Measurements from ENCODE around the gene ZNF330.

ZNF330 gene

GRCh38 chr4:141233673-141234072 is 13.0 kb downstream of the ZNF330 start:
- Histone ChIP-seq H3K4me3 (ENCODE audit: low read depth, low read length) (no peak overlapping the region), H3K36me3 (ENCODE audit: insufficient read depth, low read length) (peaks cover 26% of the 10 kb centered on the region), H3K4me1 (ENCODE audit: control insufficient read depth, insufficient read depth, low read length, unreplicated experiment) (no peaks in the 10 kb centered on the region)

GRCh38 chr4:141238186-141238585 is 17.5 kb downstream of the ZNF330 start:
- H3K27ac ChIP-seq (ENCODE audit: low read depth, low read length): no peak overlapping the region
- H3K79me2 ChIP-seq (ENCODE audit: control insufficient read depth, insufficient read depth, low read length, unreplicated experiment): no peaks in the 10 kb centered on the region
- no peaks in the 10 kb centered on the region for H3K27me3 ChIP-seq (ENCODE audit: insufficient read depth, low read length)
- peaks cover 8% of the 10 kb centered on the region for H3K36me3 ChIP-seq (ENCODE audit: insufficient read depth, low read length)
- H3K4me1 ChIP-seq (ENCODE audit: control insufficient read depth, insufficient read depth, low read length, unreplicated experiment): no peaks in the 10 kb centered on the region
- no peak overlapping the region for H3K4me3 ChIP-seq (ENCODE audit: low read depth, low read length)
- no peak overlapping the region for H2AFZ ChIP-seq (ENCODE audit: low read length, unreplicated experiment)

More at GRCh38 chr4:141233673-141234072, 13.0 kb downstream of the ZNF330 start:
- H3K79me2 ChIP-seq (ENCODE audit: control insufficient read depth, insufficient read depth, low read length, unreplicated experiment): no peaks in the 10 kb centered on the region
- no peaks in the 10 kb centered on the region for H3K27me3 ChIP-seq (ENCODE audit: insufficient read depth, low read length)
- H3K27ac ChIP-seq (ENCODE audit: low read depth, low read length): no peak overlapping the region
- H2AFZ ChIP-seq (ENCODE audit: low read length, unreplicated experiment): no peak overlapping the region

- H2AFZ ChIP-seq (ENCODE audit: low read length, unreplicated experiment): no peak overlapping the region
- H3K27me3 ChIP-seq (ENCODE audit: insufficient read depth, low read length): no peaks in the 10 kb centered on the region
- H3K27ac ChIP-seq (ENCODE audit: low read depth, low read length): no peak overlapping the region
- H3K4me3 ChIP-seq (ENCODE audit: low read depth, low read length): no peak overlapping the region
- no peaks in the 10 kb centered on the region for H3K36me3 ChIP-seq (ENCODE audit: insufficient read depth, low read length)
- no peaks in the 10 kb centered on the region for H3K79me2 ChIP-seq (ENCODE audit: control insufficient read depth, insufficient read depth, low read length, unreplicated experiment)
- H3K4me1 ChIP-seq (ENCODE audit: control insufficient read depth, insufficient read depth, low read length, unreplicated experiment): no peaks in the 10 kb centered on the region
Observed at GRCh38 chr4:141240259-141240658, 19.6 kb downstream of the ZNF330 start.

- H3K27ac ChIP-seq (ENCODE audit: low read depth, low read length): no peak overlapping the region
- no peaks in the 10 kb centered on the region for H3K27me3 ChIP-seq (ENCODE audit: insufficient read depth, low read length)
- no peaks in the 10 kb centered on the region for H3K79me2 ChIP-seq (ENCODE audit: control insufficient read depth, insufficient read depth, low read length, unreplicated experiment)
- H2AFZ ChIP-seq (ENCODE audit: low read length, unreplicated experiment): no peak overlapping the region
- H3K4me3 ChIP-seq (ENCODE audit: low read depth, low read length): no peak overlapping the region
- H3K4me1 ChIP-seq (ENCODE audit: control insufficient read depth, insufficient read depth, low read length, unreplicated experiment): peaks cover 3% of the 10 kb centered on the region
- H3K36me3 ChIP-seq (ENCODE audit: insufficient read depth, low read length): no peaks in the 10 kb centered on the region
Observed at GRCh38 chr4:141240671-141241070, 20.0 kb downstream of the ZNF330 start.

- no peak overlapping the region for H3K4me3 ChIP-seq (ENCODE audit: low read depth, low read length)
- H2AFZ ChIP-seq (ENCODE audit: low read length, unreplicated experiment): no peak overlapping the region
- peaks cover 16% of the 10 kb centered on the region for H3K4me1 ChIP-seq (ENCODE audit: control insufficient read depth, insufficient read depth, low read length, unreplicated experiment)
- H3K79me2 ChIP-seq (ENCODE audit: control insufficient read depth, insufficient read depth, low read length, unreplicated experiment): no peaks in the 10 kb centered on the region
- no peak overlapping the region for H3K27ac ChIP-seq (ENCODE audit: low read depth, low read length)
- H3K27me3 ChIP-seq (ENCODE audit: insufficient read depth, low read length): no peaks in the 10 kb centered on the region
- H3K36me3 ChIP-seq (ENCODE audit: insufficient read depth, low read length): no peaks in the 10 kb centered on the region
Observed at GRCh38 chr4:141241986-141242385, 21.3 kb downstream of the ZNF330 start.

GRCh38 chr4:141244419-141244818 is 23.7 kb downstream of the ZNF330 start:
- peaks cover 28% of the 10 kb centered on the region for H3K4me1 ChIP-seq (ENCODE audit: control insufficient read depth, insufficient read depth, low read length, unreplicated experiment)
- H3K4me3 ChIP-seq (ENCODE audit: low read depth, low read length): no peak overlapping the region
- H2AFZ ChIP-seq (ENCODE audit: low read length, unreplicated experiment): no peak overlapping the region
- no peaks in the 10 kb centered on the region for H3K27me3 ChIP-seq (ENCODE audit: insufficient read depth, low read length)
- no peaks in the 10 kb centered on the region for H3K36me3 ChIP-seq (ENCODE audit: insufficient read depth, low read length)
- H3K79me2 ChIP-seq (ENCODE audit: control insufficient read depth, insufficient read depth, low read length, unreplicated experiment): no peaks in the 10 kb centered on the region
- no peak overlapping the region for H3K27ac ChIP-seq (ENCODE audit: low read depth, low read length)

GRCh38 chr4:141246243-141246642 is 25.5 kb downstream of the ZNF330 start:
- H3K27me3 ChIP-seq (ENCODE audit: insufficient read depth, low read length): no peaks in the 10 kb centered on the region
- H3K79me2 ChIP-seq (ENCODE audit: control insufficient read depth, insufficient read depth, low read length, unreplicated experiment): no peaks in the 10 kb centered on the region
- peak overlapping the region; percentile 48 for H2AFZ ChIP-seq (ENCODE audit: low read length, unreplicated experiment)
- peak overlapping the region; percentile 45 for H3K27ac ChIP-seq (ENCODE audit: low read depth, low read length)
- H3K36me3 ChIP-seq (ENCODE audit: insufficient read depth, low read length): no peaks in the 10 kb centered on the region
- H3K4me1 ChIP-seq (ENCODE audit: control insufficient read depth, insufficient read depth, low read length, unreplicated experiment): peaks cover 28% of the 10 kb centered on the region
- peak overlapping the region; percentile 55; the same call in 1 of the 2 replicates for H3K4me3 ChIP-seq (ENCODE audit: low read depth, low read length)

GRCh38 chr4:141246683-141247429 is 26.2 kb downstream of the ZNF330 start:
- H3K79me2 ChIP-seq (ENCODE audit: control insufficient read depth, insufficient read depth, low read length, unreplicated experiment): no peaks in the 10 kb centered on the region
- no peaks in the 10 kb centered on the region for H3K36me3 ChIP-seq (ENCODE audit: insufficient read depth, low read length)
- H3K4me3 ChIP-seq (ENCODE audit: low read depth, low read length): no peak overlapping the region
- H3K27ac ChIP-seq (ENCODE audit: low read depth, low read length): peak overlapping the region; percentile 1; the same call in 1 of the 2 replicates
- peaks cover 28% of the 10 kb centered on the region for H3K4me1 ChIP-seq (ENCODE audit: control insufficient read depth, insufficient read depth, low read length, unreplicated experiment)
- H2AFZ ChIP-seq (ENCODE audit: low read length, unreplicated experiment): no peak overlapping the region
- H3K27me3 ChIP-seq (ENCODE audit: insufficient read depth, low read length): no peaks in the 10 kb centered on the region

- H2AFZ ChIP-seq (ENCODE audit: low read length, unreplicated experiment): no peak overlapping the region
- H3K27ac ChIP-seq (ENCODE audit: low read depth, low read length): peak overlapping the region; percentile 22; the same call in 1 of the 2 replicates
- H3K79me2 ChIP-seq (ENCODE audit: control insufficient read depth, insufficient read depth, low read length, unreplicated experiment): no peaks in the 10 kb centered on the region
Observed at GRCh38 chr4:141247430-141247780, 26.7 kb downstream of the ZNF330 start.

GRCh38 chr4:141248029-141248428 is 27.3 kb downstream of the ZNF330 start:
- peak overlapping the region; percentile 22; the same call in 1 of the 2 replicates for H3K27ac ChIP-seq (ENCODE audit: low read depth, low read length)
- no peaks in the 10 kb centered on the region for H3K79me2 ChIP-seq (ENCODE audit: control insufficient read depth, insufficient read depth, low read length, unreplicated experiment)
- H3K27me3 ChIP-seq (ENCODE audit: insufficient read depth, low read length): no peaks in the 10 kb centered on the region
- no peak overlapping the region for H3K4me3 ChIP-seq (ENCODE audit: low read depth, low read length)
- no peaks in the 10 kb centered on the region for H3K36me3 ChIP-seq (ENCODE audit: insufficient read depth, low read length)
- peaks cover 28% of the 10 kb centered on the region for H3K4me1 ChIP-seq (ENCODE audit: control insufficient read depth, insufficient read depth, low read length, unreplicated experiment)
- no peak overlapping the region for H2AFZ ChIP-seq (ENCODE audit: low read length, unreplicated experiment)

More at GRCh38 chr4:141247430-141247780, 26.7 kb downstream of the ZNF330 start:
- Histone ChIP-seq H3K4me3 (ENCODE audit: low read depth, low read length) (no peak overlapping the region), H3K36me3 (ENCODE audit: insufficient read depth, low read length) (no peaks in the 10 kb centered on the region), H3K4me1 (ENCODE audit: control insufficient read depth, insufficient read depth, low read length, unreplicated experiment) (peaks cover 28% of the 10 kb centered on the region), H3K27me3 (ENCODE audit: insufficient read depth, low read length) (no peaks in the 10 kb centered on the region)

GRCh38 chr4:141248486-141248885 is 27.8 kb downstream of the ZNF330 start:
- H3K4me3 ChIP-seq (ENCODE audit: low read depth, low read length): no peak overlapping the region
- no peaks in the 10 kb centered on the region for H3K27me3 ChIP-seq (ENCODE audit: insufficient read depth, low read length)
- H3K27ac ChIP-seq (ENCODE audit: low read depth, low read length): no peak overlapping the region
- no peak overlapping the region for H2AFZ ChIP-seq (ENCODE audit: low read length, unreplicated experiment)
- peaks cover 28% of the 10 kb centered on the region for H3K4me1 ChIP-seq (ENCODE audit: control insufficient read depth, insufficient read depth, low read length, unreplicated experiment)
- no peaks in the 10 kb centered on the region for H3K36me3 ChIP-seq (ENCODE audit: insufficient read depth, low read length)
- no peaks in the 10 kb centered on the region for H3K79me2 ChIP-seq (ENCODE audit: control insufficient read depth, insufficient read depth, low read length, unreplicated experiment)
